Bone marrow (tissue), 2 donors: ENCODE measurements around the gene BUB3.

ENCODE experiments used
- DNase-seq, 2 donors: peaks; one replicate each; lab custom pipeline; 2025; lab: John Stamatoyannopoulos, UW

Gene BUB3

DNA sequence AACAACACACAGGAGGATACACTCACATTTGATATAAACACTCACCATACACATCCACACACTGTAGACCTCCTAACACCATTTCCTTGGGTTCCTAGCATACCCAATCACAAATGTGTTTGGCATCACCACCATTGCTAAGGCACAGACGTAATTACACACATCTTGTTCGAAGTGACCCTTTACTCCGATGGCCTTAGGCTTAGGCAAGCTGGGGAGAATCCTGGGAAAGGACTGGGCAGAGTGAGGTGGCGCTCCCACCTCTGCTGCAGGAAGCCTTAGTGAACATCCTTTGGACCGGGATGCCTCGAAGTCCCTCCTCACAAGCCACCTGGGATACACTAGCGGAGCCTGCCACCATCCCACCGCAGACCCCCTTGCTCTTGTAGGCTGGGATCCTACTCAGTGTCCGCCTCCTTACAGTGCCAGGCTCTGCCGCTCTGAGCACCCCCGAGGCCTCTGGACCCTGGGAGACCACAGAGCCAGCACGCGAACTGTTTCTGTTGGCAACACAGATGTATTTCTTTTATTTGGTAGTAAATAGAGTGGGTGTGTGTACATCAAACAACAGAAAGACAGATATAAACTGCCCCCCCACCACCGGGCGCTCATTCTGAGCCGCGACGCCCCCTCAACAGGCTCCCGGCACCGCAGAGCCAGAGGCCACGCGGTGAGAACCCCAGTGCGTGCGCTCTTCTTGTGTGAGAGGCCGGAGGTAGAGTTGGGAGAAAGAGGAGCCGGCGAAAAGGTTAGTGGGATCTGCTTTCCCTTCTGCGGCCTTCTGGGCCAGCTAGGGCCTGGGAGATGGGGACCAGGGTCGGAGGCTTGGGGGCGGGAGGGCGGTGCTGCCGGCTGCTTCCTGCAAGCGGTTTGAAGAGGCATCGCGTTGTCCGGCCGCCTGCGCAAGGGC is 12.2 kb upstream of the BUB3 start:
- DNase-seq, result no peak

DNA sequence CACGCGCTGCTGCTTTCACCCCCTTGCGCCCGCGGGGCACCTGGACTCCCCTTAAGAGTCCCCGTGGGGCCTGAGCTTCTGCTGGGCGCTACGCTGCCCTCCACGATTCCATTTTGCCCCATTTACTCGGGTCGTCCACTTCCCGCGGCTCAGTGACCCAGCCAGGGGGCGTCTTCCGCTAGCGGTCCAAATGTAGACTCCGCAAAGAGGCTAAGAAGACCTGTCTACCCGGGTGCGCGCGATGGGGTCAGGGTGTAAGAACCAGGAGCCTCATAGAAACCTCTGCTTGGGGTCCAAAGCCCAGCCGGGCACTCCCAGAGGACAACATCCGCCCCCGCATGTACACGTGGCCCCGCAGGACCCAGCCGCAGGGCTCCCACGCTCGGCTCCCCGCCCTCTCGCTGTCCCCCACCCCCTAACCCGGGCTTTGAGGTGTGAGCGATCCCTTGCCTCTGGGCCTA is 11.5 kb upstream of the BUB3 start:
- DNase-seq, result no peak

GRCh38 chr10:123143162-123143824 is 10.9 kb upstream of the BUB3 start:
- DNase-seq, result no peak

DNA sequence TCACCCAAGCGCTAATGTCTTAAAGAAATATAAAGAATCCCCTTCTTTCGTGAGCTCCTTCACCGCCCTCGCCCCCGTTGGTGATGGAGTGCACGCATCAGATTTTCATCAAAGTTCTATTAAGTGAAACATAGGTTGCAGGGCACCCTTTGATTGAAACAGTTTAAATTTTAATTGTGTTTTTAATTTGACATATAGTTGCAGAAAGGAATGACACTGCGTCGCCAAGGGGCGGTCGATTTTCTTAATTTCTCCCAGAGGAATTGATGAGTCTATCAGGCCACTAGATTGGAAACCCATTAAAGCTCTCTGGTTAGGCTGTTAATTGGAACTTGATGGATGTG is 10.4 kb upstream of the BUB3 start:
- DNase-seq, result no peak

GRCh38 chr10:123144697-123145541 is 9.3 kb upstream of the BUB3 start:
- no peak for DNase-seq

GRCh38 chr10:123145542-123146012 is 8.6 kb upstream of the BUB3 start:
- no peak for DNase-seq

- no peak for DNase-seq
Measured at GRCh38 chr10:123146013-123146893, 7.9 kb upstream of the BUB3 start.

DNA sequence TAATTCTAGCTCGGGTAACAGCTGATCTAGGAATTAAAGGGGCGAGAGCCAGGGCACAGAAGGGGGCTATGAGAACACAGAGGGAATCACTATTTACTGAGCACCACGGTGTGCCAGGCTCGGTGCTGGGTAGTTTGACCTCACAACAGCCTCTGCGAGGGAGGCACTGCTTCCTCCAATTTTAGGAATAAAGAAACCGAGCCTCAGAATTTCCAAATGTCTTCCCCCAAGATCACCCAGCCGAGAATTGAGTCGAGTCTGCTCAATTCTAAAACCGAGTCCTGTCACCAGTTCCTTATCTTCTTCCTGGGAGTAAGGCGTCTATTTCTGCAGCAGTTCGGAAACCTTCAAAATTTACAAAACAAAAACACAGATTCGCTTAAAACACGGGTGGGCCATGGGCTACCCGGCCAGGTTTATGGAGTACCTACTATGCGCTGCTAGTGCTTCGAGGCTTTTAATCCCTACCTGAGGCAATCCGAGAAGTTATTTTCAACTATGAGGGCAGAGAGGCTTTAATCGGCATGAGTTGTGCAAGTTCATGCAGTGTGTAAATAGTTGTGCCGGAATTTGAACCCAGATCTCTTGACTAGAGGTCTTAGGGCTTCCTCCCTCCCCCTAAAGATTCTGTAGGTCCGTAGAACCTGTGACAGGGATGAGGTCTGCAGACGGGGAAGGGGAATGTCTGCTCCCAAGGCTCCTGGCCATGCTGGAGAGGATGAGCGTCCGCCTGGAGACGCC is 7.1 kb upstream of the BUB3 start:
- no peak for DNase-seq

- DNase-seq, result no peak
Measured at GRCh38 chr10:123147635-123148413, 6.4 kb upstream of the BUB3 start, which contains the start of gene HMX2. TSS of gene HMX2 (plus strand) at chr10:123148136. CDS start at chr10:123148379, 243 bp downstream.

DNA sequence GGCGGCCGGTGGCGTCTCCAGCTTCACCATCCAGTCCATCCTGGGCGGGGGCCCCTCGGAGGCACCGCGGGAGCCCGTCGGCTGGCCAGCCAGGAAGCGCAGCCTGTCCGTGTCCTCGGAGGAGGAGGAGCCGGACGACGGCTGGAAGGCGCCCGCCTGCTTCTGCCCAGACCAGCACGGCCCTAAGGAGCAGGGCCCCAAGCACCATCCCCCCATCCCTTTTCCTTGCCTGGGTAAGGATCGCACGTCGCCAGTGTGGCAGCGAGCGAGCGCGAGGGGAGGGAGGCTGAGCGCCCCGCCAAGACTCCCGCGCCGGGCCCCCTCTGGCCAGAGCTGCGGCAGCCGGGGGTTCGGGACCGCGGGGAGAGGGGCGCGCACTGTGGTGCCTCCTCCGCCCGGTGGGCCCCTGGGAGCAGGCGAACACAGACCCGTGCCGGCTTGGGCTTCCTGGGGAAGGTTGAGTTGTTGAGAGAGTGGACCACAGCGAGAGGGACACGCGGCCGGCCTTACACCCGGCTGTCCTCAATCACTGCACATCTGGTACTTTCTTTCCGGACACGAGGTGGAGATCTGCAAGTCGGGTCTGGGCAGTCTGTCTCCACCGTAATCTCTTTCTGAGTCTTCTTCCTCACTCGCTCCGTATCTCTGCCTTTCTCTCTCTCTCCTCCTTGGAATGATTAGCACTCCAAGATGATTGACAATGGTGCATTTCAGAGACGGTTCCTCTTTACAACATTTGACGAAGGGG is 5.6 kb upstream of the BUB3 start:
- no peak for DNase-seq

DNA sequence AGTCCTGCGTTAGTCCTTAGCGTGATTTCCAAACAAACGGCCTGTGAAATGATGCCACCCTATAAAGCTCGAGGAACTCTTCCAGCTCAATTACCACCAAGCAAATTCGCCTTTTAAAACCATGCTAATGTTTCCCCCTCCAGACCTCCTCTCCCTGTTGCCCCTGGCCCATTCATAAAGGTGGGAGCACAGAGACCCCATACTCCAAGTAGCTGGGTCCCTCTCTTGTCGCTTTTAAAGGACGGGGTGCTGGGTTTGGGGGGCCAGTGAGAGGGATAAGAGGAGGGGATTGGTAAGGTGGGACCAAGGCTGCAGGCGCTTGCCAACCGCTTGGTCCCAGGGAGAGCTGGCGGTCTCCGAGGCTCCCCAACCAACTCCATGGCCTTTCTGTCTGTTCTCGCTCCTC is 5.0 kb upstream of the BUB3 start:
- DNase-seq, result no peak

DNA sequence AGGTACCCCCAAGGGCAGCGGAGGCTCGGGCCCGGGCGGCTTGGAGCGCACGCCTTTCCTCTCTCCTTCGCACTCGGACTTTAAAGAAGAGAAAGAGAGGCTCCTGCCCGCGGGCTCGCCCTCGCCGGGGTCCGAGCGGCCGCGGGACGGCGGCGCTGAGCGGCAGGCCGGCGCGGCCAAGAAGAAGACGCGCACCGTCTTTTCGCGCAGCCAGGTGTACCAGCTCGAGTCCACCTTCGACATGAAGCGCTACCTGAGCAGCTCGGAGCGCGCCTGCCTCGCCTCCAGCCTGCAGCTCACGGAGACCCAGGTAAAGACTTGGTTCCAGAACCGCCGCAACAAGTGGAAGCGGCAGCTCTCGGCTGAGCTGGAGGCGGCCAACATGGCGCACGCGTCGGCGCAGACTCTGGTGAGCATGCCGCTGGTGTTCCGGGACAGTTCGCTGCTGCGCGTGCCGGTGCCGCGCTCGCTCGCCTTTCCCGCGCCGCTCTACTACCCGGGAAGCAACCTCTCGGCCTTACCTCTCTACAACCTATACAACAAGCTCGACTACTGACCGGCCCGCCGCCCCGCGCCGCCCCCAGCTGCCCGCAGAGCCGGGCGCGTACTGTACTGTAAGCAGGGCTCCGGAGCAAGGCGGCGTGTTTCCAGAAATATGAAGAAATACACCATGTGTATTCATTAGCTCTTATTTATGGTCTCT is 4.5 kb upstream of the BUB3 start:
- DNase-seq, result no peak

- no peak for DNase-seq
Measured at GRCh38 chr10:123150271-123150985, 3.8 kb upstream of the BUB3 start.

- DNase-seq, result no peak
Measured at GRCh38 chr10:123150986-123151736, 3.0 kb upstream of the BUB3 start.

DNA sequence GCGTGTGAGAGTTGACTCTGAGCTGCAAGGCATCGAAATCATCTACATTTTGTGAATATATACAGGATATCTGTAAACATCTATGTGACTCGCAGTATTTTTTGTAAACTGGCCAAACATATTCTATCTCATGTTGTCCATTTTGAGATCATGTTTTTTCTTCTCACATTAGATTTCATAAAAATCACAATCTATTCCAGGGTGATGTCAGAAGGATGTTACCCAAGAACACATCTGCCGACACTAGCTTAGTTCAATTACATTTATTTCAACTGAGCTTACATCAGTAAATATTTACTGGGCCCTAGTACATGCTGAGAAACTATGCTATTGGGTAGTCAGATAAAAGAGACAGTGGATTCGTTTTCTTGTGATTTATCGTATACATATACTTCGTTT is 2.5 kb upstream of the BUB3 start:
- DNase-seq, result no peak

- no peak for DNase-seq
Measured at GRCh38 chr10:123153486-123154091, 613 bp upstream of the BUB3 start.
